Ishikawa (cell line): ENCODE results near the gene ZNF860.

Experiments used
- CEBPB ChIP-seq: IDR thresholded peaks from 2 replicates; pipeline ENCODE4 v1.6.1; 2012
- EGR1 ChIP-seq: IDR thresholded peaks from 2 replicates; pipeline ENCODE4 v1.6.1; 2012
- EP300 ChIP-seq: IDR thresholded peaks from 2 replicates; pipeline ENCODE4 v1.6.1; 2012; ENCODE audit warnings: borderline replicate concordance
- MAX ChIP-seq: IDR thresholded peaks from 2 replicates; pipeline ENCODE4 v1.6.1; 2012
- TEAD4 ChIP-seq: IDR thresholded peaks from 2 replicates; pipeline ENCODE4 v1.6.1; 2012
- YY1 ChIP-seq: IDR thresholded peaks from 2 replicates; pipeline ENCODE4 v1.6.1; 2012; ENCODE audit warnings: low read depth
- ZBTB7A ChIP-seq: IDR thresholded peaks from 2 replicates; pipeline ENCODE4 v1.6.1; 2012; ENCODE audit warnings: low read depth

- no peak for TF ChIP-seq EGR1
- TF ChIP-seq MAX, result no peak
- TF ChIP-seq ZBTB7A, result no peak
- no peak for TF ChIP-seq CEBPB
- TF ChIP-seq YY1, result no peak
- no peak for TF ChIP-seq EP300
- TF ChIP-seq TEAD4, result no peak
Measured at GRCh38 chr3:32009957-32010356, 28.4 kb downstream of the ZNF860 start.
